HG02642 (cell line): ENCODE data around the gene SGK1.
"Not testable (repeated sequence)": the region's sequence is repeated elsewhere in the genome, so short reads cannot be mapped to it uniquely, and the experiment has no call there.

Experiments
- ATAC-seq: cut with Tn5 transposase; IDR thresholded peaks from one replicate; pipeline ENCODE4 v1.9.1; 2021; ENCODE audit warnings: mild to moderate bottlenecking; ENCODE audit not compliant: unreplicated experiment, poor library complexity

The SGK1 gene

GRCh38 chr6:134308800-134309199, 9.1 kb downstream of the SGK1 start:
- ATAC-seq = no peak

GRCh38 chr6:134307870-134308269, 10.0 kb downstream of the SGK1 start:
- no peak for ATAC-seq

- no peak for ATAC-seq
Measured at GRCh38 chr6:134307075-134307474, 10.8 kb downstream of the SGK1 start.

- not testable (repeated sequence) for ATAC-seq
Measured at GRCh38 chr6:134304381-134304780, 13.5 kb downstream of the SGK1 start.

- ATAC-seq = no peak
Measured at GRCh38 chr6:134303891-134304290, 14.0 kb downstream of the SGK1 start.

- no peak for ATAC-seq
Measured at GRCh38 chr6:134299236-134299635, 18.7 kb downstream of the SGK1 start.

- ATAC-seq = no peak
Measured at GRCh38 chr6:134296762-134297161, 21.1 kb downstream of the SGK1 start.

GRCh38 chr6:134295953-134296553, 21.9 kb downstream of the SGK1 start:
- no peak for ATAC-seq

- no peak for ATAC-seq
Measured at GRCh38 chr6:134293659-134294161, 24.2 kb downstream of the SGK1 start.

GRCh38 chr6:134291156-134291555, 26.8 kb downstream of the SGK1 start:
- ATAC-seq = no peak

GRCh38 chr6:134289204-134289575, 28.7 kb downstream of the SGK1 start:
- no peak for ATAC-seq

- ATAC-seq = peak; percentile 64
Measured at GRCh38 chr6:134288538-134289203, 29.2 kb downstream of the SGK1 start.

- ATAC-seq = peak; percentile 50
Measured at GRCh38 chr6:134287859-134288537, 29.9 kb downstream of the SGK1 start.

GRCh38 chr6:134282816-134283215, 35.1 kb downstream of the SGK1 start:
- no peak for ATAC-seq

- no peak for ATAC-seq
Measured at GRCh38 chr6:134281388-134281787, 36.5 kb downstream of the SGK1 start.

- ATAC-seq = no peak
Measured at GRCh38 chr6:134278000-134278399, 39.9 kb downstream of the SGK1 start.

- ATAC-seq = not testable (repeated sequence)
Measured at GRCh38 chr6:134276891-134277377, 41.0 kb downstream of the SGK1 start.

- ATAC-seq = no peak
Measured at GRCh38 chr6:134272374-134272773, 45.5 kb downstream of the SGK1 start.

- ATAC-seq = no peak
Measured at GRCh38 chr6:134267917-134268361, 50.0 kb downstream of the SGK1 start.

GRCh38 chr6:134266776-134267175, 51.1 kb downstream of the SGK1 start:
- no peak for ATAC-seq

GRCh38 chr6:134261766-134262165, 56.1 kb downstream of the SGK1 start:
- ATAC-seq = no peak
